ENCODE measurements around the gene GAS7. TPM values are rescaled to one million over a fixed set of nuclear protein-coding genes. Genes with fewer than 3 reads are reported as not detected.

GAS7 gene
- total and polyA plus RNA-seq, 2 experiments from 2014 or later: 1.9 to 10.7 TPM

- Mint-ChIP-seq H3K4me1 (no peaks in the 10 kb centered on the region), H3K4me3 (no peak overlapping the region), H3K36me3 (ENCODE audit: low read depth) (no peaks in the 10 kb centered on the region), H3K27ac (no peak overlapping the region), H3K9me3 (no peaks in the 10 kb centered on the region), H3K27me3 (ENCODE audit: insufficient read depth, low read depth, poor library complexity) (peaks cover 10% of the 10 kb centered on the region)
- Histone ChIP-seq H3K4me1 (ENCODE audit: insufficient read depth) (no peaks in the 10 kb centered on the region), H3F3A (replicated peaks; ENCODE audit: low read depth) (no peaks in the 10 kb centered on the region), H3K27me3 (ENCODE audit: insufficient read depth) (no peaks in the 10 kb centered on the region), H3K4me2 (no peak overlapping the region), H3K36me3 (ENCODE audit: insufficient read depth) (no peaks in the 10 kb centered on the region), H3K79me2 (replicated peaks; ENCODE audit: insufficient read depth) (no peaks in the 10 kb centered on the region), H4K20me1 (replicated peaks; ENCODE audit: insufficient read depth) (no peaks in the 10 kb centered on the region), H3K9me2 (ENCODE audit: insufficient read depth) (no peaks in the 10 kb centered on the region), H3K4me3 (no peak overlapping the region), H2AFZ (no peak overlapping the region), H3K27ac (ENCODE audit: low read depth) (no peak overlapping the region)
- TF ChIP-seq EZH2phosphoT487 (IDR thresholded peaks at IDR 0.05; ENCODE audit: unreplicated experiment) (no peak), CTCF (conservative IDR thresholded peaks at IDR 0.05; ENCODE audit: low read depth in 2 of 2) (no peak), ZNF114 (CRISPR knock-in tag; IDR thresholded peaks at IDR 0.05) (no peak), JUNB (IDR thresholded peaks at IDR 0.05; ENCODE audit: unreplicated experiment) (no peak), ETS1 (IDR thresholded peaks at IDR 0.05) (no peak), ZNF331 (CRISPR knock-in tag; IDR thresholded peaks at IDR 0.05; ENCODE audit: low read depth) (no peak), POLR2AphosphoS5 (IDR thresholded peaks at IDR 0.05; ENCODE audit: low read depth) (no peak), EZH2 (IDR thresholded peaks at IDR 0.05; ENCODE audit: low read depth, unreplicated experiment) (no peak), REST (IDR thresholded peaks at IDR 0.05; ENCODE audit: unreplicated experiment) (no peak), CREB1 (CRISPR knock-in tag; IDR thresholded peaks at IDR 0.05; ENCODE audit: low read depth) (no peak), STAT1 (IDR thresholded peaks at IDR 0.05; ENCODE audit: unreplicated experiment) (no peak), NANOG (IDR thresholded peaks at IDR 0.05; ENCODE audit: borderline replicate concordance) (no peak), ZNF462 (CRISPR knock-in tag; IDR thresholded peaks at IDR 0.05) (no peak)
- ATAC-seq (no peak), DNase-seq (ENCODE audit: low spot score) (no peak)
Measured at GRCh38 chr17:9917131-9917530, 281.3 kb downstream of the GAS7 start.
